IPS-20b (cell line): ENCODE results near the gene CCDC12.

Source experiments
- H3K27ac ChIP-seq: one replicate; pipeline ENCODE4 v1.5.1; 2013; ENCODE audit warnings: low read length
- H3K27me3 ChIP-seq: 2 replicates; pipeline ENCODE4 v1.6.1; 2013; ENCODE audit warnings: mild to moderate bottlenecking, low read length, inconsistent platforms; ENCODE audit not compliant: insufficient read depth
- H3K36me3 ChIP-seq: 2 replicates; pipeline ENCODE4 v1.6.1; 2013; ENCODE audit warnings: low read depth, mild to moderate bottlenecking, inconsistent platforms, low read length, moderate library complexity; ENCODE audit not compliant: insufficient read depth
- H3K4me1 ChIP-seq: 2 replicates; pipeline ENCODE4 v1.6.1; 2013; ENCODE audit warnings: mild to moderate bottlenecking, control low read depth, inconsistent platforms, low read length, moderate library complexity; ENCODE audit not compliant: insufficient read depth
- H3K4me3 ChIP-seq: 2 replicates; pipeline ENCODE4 v1.5.1; 2013; ENCODE audit warnings: mild to moderate bottlenecking, low read length, inconsistent platforms
- H3K9ac ChIP-seq: 2 replicates; pipeline ENCODE4 v1.6.1; 2013; ENCODE audit warnings: low read depth, mild to moderate bottlenecking, inconsistent platforms, low read length, moderate library complexity
- H3K9me3 ChIP-seq: 2 replicates; pipeline ENCODE4 v1.6.1; 2013; ENCODE audit warnings: mild to moderate bottlenecking, low read depth, low read length, inconsistent platforms; ENCODE audit not compliant: insufficient read depth

The CCDC12 gene

GRCh38 chr3:46909535-46910161 is 66.9 kb downstream of the CCDC12 start:
- H3K9me3 ChIP-seq = no peaks in the 10 kb centered on the region
- H3K36me3 ChIP-seq = no peaks in the 10 kb centered on the region
- H3K4me3 ChIP-seq = no peak overlapping the region
- H3K9ac ChIP-seq = no peak overlapping the region
- no peak overlapping the region for H3K27ac ChIP-seq
- H3K4me1 ChIP-seq = no peaks in the 10 kb centered on the region
- H3K27me3 ChIP-seq = no peaks in the 10 kb centered on the region

GRCh38 chr3:46908986-46909534 is 67.5 kb downstream of the CCDC12 start:
- Histone ChIP-seq H3K4me3 (no peak overlapping the region), H3K27ac (no peak overlapping the region), H3K27me3 (no peaks in the 10 kb centered on the region), H3K36me3 (no peaks in the 10 kb centered on the region), H3K4me1 (no peaks in the 10 kb centered on the region), H3K9me3 (no peaks in the 10 kb centered on the region), H3K9ac (no peak overlapping the region)

GRCh38 chr3:46908294-46908985 is 68.1 kb downstream of the CCDC12 start:
- H3K4me1 ChIP-seq = no peaks in the 10 kb centered on the region
- H3K27me3 ChIP-seq = no peaks in the 10 kb centered on the region
- H3K36me3 ChIP-seq = no peaks in the 10 kb centered on the region
- no peak overlapping the region for H3K9ac ChIP-seq
- no peaks in the 10 kb centered on the region for H3K9me3 ChIP-seq
- H3K27ac ChIP-seq = no peak overlapping the region
- H3K4me3 ChIP-seq = no peak overlapping the region

GRCh38 chr3:46907960-46908293 is 68.6 kb downstream of the CCDC12 start:
- Histone ChIP-seq H3K27ac (no peak overlapping the region), H3K27me3 (no peaks in the 10 kb centered on the region), H3K4me3 (no peak overlapping the region), H3K9ac (no peak overlapping the region), H3K36me3 (no peaks in the 10 kb centered on the region), H3K4me1 (no peaks in the 10 kb centered on the region), H3K9me3 (no peaks in the 10 kb centered on the region)

- H3K27me3 ChIP-seq = no peaks in the 10 kb centered on the region
- H3K4me3 ChIP-seq = no peak overlapping the region
- no peak overlapping the region for H3K9ac ChIP-seq
- H3K27ac ChIP-seq = no peak overlapping the region
- no peaks in the 10 kb centered on the region for H3K36me3 ChIP-seq
- H3K9me3 ChIP-seq = no peaks in the 10 kb centered on the region
- H3K4me1 ChIP-seq = no peaks in the 10 kb centered on the region
These were observed 69.3 kb downstream of the CCDC12 start for GRCh38 chr3:46907271-46907670.

GRCh38 chr3:46906471-46907058 is 70.0 kb downstream of the CCDC12 start:
- Histone ChIP-seq H3K36me3 (no peaks in the 10 kb centered on the region), H3K4me1 (no peaks in the 10 kb centered on the region), H3K27ac (no peak overlapping the region), H3K27me3 (no peaks in the 10 kb centered on the region), H3K9ac (no peak overlapping the region), H3K4me3 (no peak overlapping the region), H3K9me3 (no peaks in the 10 kb centered on the region)

GRCh38 chr3:46905661-46906451 is 70.7 kb downstream of the CCDC12 start:
- Histone ChIP-seq H3K36me3 (no peaks in the 10 kb centered on the region), H3K4me3 (no peak overlapping the region), H3K27ac (no peak overlapping the region), H3K27me3 (no peaks in the 10 kb centered on the region), H3K9ac (no peak overlapping the region), H3K9me3 (no peaks in the 10 kb centered on the region), H3K4me1 (no peaks in the 10 kb centered on the region)

GRCh38 chr3:46905213-46905560 is 71.4 kb downstream of the CCDC12 start:
- H3K4me1 ChIP-seq = no peaks in the 10 kb centered on the region
- no peak overlapping the region for H3K4me3 ChIP-seq
- H3K27ac ChIP-seq = no peak overlapping the region
- H3K27me3 ChIP-seq = no peaks in the 10 kb centered on the region
- no peak overlapping the region for H3K9ac ChIP-seq
- H3K9me3 ChIP-seq = no peaks in the 10 kb centered on the region
- no peaks in the 10 kb centered on the region for H3K36me3 ChIP-seq

- no peak overlapping the region for H3K4me3 ChIP-seq
- H3K27me3 ChIP-seq = no peaks in the 10 kb centered on the region
- H3K36me3 ChIP-seq = no peaks in the 10 kb centered on the region
- no peaks in the 10 kb centered on the region for H3K9me3 ChIP-seq
- H3K4me1 ChIP-seq = no peaks in the 10 kb centered on the region
- no peak overlapping the region for H3K9ac ChIP-seq
- no peak overlapping the region for H3K27ac ChIP-seq
These were observed 72.0 kb downstream of the CCDC12 start for GRCh38 chr3:46904303-46905212.

GRCh38 chr3:46903341-46904302 is 72.9 kb downstream of the CCDC12 start:
- H3K27me3 ChIP-seq = no peaks in the 10 kb centered on the region
- H3K4me3 ChIP-seq = no peak overlapping the region
- no peak overlapping the region for H3K9ac ChIP-seq
- no peaks in the 10 kb centered on the region for H3K9me3 ChIP-seq
- no peaks in the 10 kb centered on the region for H3K36me3 ChIP-seq
- H3K4me1 ChIP-seq = no peaks in the 10 kb centered on the region
- no peak overlapping the region for H3K27ac ChIP-seq
